HEK293 (cell line): ENCODE results near the gene PDE12.

Source experiments
- MYNN ChIP-seq: fragments of 450-650 bp; formaldehyde crosslinking; IDR thresholded peaks from 2 replicates; pipeline ENCODE4 v1.5.1; 2016; ENCODE audit warnings: missing biosample characterization, missing genetic modification characterization, borderline replicate concordance
- MZF1 ChIP-seq: fragments of 450-650 bp; formaldehyde crosslinking; IDR thresholded peaks from 2 replicates; pipeline ENCODE4 v1.5.1; 2017; ENCODE audit warnings: missing biosample characterization, missing genetic modification characterization, borderline replicate concordance
- PRDM1 ChIP-seq: fragments of 450-650 bp; formaldehyde crosslinking; IDR thresholded peaks from 2 replicates; pipeline ENCODE4; 2016; ENCODE audit warnings: missing biosample characterization, missing genetic modification characterization
- ZBTB1 ChIP-seq: fragments of 450-650 bp; formaldehyde crosslinking; IDR thresholded peaks from 2 replicates; pipeline ENCODE4 v1.5.1; 2016; ENCODE audit warnings: missing biosample characterization, missing genetic modification characterization
- ZBTB17 ChIP-seq: fragments of 450-650 bp; formaldehyde crosslinking; IDR thresholded peaks from 2 replicates; pipeline ENCODE4 v1.5.1; 2016; ENCODE audit warnings: missing biosample characterization, missing genetic modification characterization
- ZIC2 ChIP-seq: fragments of 450-650 bp; formaldehyde crosslinking; IDR thresholded peaks from 2 replicates; pipeline ENCODE4 v1.5.1; 2016; ENCODE audit warnings: missing biosample characterization, missing genetic modification characterization
- ZNF146 ChIP-seq: fragments of 450-650 bp; formaldehyde crosslinking; IDR thresholded peaks from 2 replicates; pipeline ENCODE4 v1.5.1; 2016; ENCODE audit warnings: missing biosample characterization, missing genetic modification characterization
- ZNF239 ChIP-seq: fragments of 450-650 bp; formaldehyde crosslinking; IDR thresholded peaks from 2 replicates; pipeline ENCODE4 v1.5.1; 2016; ENCODE audit warnings: missing biosample characterization, missing genetic modification characterization
- ZNF311 ChIP-seq: fragments of 450-650 bp; formaldehyde crosslinking; IDR thresholded peaks from 2 replicates; pipeline ENCODE4 v1.5.1; 2017; ENCODE audit warnings: missing biosample characterization, missing genetic modification characterization, borderline replicate concordance
- ZNF398 ChIP-seq: fragments of 450-650 bp; formaldehyde crosslinking; IDR thresholded peaks from 2 replicates; pipeline ENCODE4 v1.5.1; 2017; ENCODE audit warnings: missing biosample characterization, missing genetic modification characterization
- ZNF433 ChIP-seq: fragments of 450-650 bp; formaldehyde crosslinking; IDR thresholded peaks from 2 replicates; pipeline ENCODE4 v1.5.1; 2016; ENCODE audit warnings: missing biosample characterization, missing genetic modification characterization, low read depth
- ZNF561 ChIP-seq: fragments of 450-650 bp; IDR thresholded peaks from 2 replicates; pipeline ENCODE4 v1.5.1; 2018; ENCODE audit warnings: missing biosample characterization, missing genetic modification characterization, borderline replicate concordance
- ZNF664 ChIP-seq: fragments of 450-650 bp; formaldehyde crosslinking; IDR thresholded peaks from 2 replicates; pipeline ENCODE4 v1.5.1; 2016; ENCODE audit warnings: missing biosample characterization, missing genetic modification characterization
- ZNF776 ChIP-seq: fragments of 450-650 bp; formaldehyde crosslinking; IDR thresholded peaks from 2 replicates; pipeline ENCODE4 v1.5.0; 2017; ENCODE audit warnings: missing biosample characterization, missing genetic modification characterization, borderline replicate concordance
- ZNF777 ChIP-seq: fragments of 450-650 bp; formaldehyde crosslinking; IDR thresholded peaks from 2 replicates; pipeline ENCODE4 v1.5.1; 2017; ENCODE audit warnings: missing biosample characterization, missing genetic modification characterization, borderline replicate concordance
- ZSCAN23 ChIP-seq: fragments of 450-650 bp; formaldehyde crosslinking; IDR thresholded peaks from 2 replicates; pipeline ENCODE4 v1.5.1; 2016; ENCODE audit warnings: missing biosample characterization, missing genetic modification characterization
- TF ChIP-seq, protein P1 (sequence below): fragments of 450-650 bp; formaldehyde crosslinking; IDR thresholded peaks from 2 replicates; pipeline ENCODE4 v1.5.1; 2016; ENCODE audit warnings: missing biosample characterization, missing genetic modification characterization
- TF ChIP-seq, protein P2 (sequence below): fragments of 450-650 bp; formaldehyde crosslinking; IDR thresholded peaks from 2 replicates; pipeline ENCODE4 v1.5.1; 2017; ENCODE audit warnings: missing biosample characterization, missing genetic modification characterization
- TF ChIP-seq, protein P3 (sequence below): sonication (generic); formaldehyde crosslinking; IDR thresholded peaks from 2 replicates; pipeline ENCODE4 v1.8.1; 2022; ENCODE audit warnings: mild to moderate bottlenecking, moderate library complexity, missing genetic modification reagents
- TF ChIP-seq, protein P4 (sequence below): fragments of 450-650 bp; formaldehyde crosslinking; IDR thresholded peaks from 2 replicates; pipeline ENCODE4 v1.5.1; 2016; ENCODE audit warnings: missing biosample characterization, missing genetic modification characterization

The PDE12 gene

DNA sequence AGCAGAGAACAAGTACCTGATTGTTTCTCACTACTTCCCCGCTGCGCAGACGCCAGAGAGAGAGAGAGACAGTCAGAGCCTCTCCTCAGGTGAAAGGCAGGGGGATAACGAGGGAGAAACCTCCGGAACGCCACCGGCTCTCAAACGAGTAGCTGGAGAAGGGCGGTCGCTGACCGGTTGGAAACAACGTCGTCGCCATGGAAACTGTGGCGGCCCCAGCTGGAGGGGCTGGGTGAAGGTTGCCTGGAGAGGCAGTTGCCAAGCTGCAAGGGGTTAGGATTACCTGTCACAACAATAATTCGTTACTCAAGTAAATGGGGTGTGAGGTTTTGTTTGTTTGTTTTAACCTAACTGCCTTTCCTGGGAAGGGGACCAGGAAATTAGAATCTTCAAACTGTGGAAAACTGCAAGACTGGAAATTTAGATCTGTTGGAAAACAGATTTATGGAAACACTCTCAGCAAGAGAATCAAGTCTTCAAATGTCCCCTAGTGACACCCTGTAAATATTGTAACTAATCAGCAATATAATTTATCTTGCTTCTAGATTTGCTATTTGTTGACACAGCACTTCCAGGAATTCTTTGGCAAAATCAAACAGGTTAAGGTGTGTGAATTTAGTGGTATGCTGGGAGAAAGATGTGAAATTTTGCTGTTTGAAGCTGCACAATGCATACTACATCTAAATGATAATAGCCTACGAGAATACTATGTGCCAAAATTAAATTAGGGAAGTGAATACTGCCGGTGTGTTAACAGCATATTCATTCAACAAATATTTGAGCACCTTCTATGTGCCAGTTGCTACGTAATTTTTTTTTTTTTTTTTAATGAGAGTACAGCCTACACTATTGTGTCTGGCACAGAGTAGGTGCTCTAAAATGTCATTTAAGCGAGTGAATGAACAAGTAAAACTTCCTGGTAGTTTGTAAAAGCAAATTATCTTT is 11.6 kb upstream of the PDE12 start, which contains the start of gene DNAH12 (continued):
- TF ChIP-seq, protein P1, sequence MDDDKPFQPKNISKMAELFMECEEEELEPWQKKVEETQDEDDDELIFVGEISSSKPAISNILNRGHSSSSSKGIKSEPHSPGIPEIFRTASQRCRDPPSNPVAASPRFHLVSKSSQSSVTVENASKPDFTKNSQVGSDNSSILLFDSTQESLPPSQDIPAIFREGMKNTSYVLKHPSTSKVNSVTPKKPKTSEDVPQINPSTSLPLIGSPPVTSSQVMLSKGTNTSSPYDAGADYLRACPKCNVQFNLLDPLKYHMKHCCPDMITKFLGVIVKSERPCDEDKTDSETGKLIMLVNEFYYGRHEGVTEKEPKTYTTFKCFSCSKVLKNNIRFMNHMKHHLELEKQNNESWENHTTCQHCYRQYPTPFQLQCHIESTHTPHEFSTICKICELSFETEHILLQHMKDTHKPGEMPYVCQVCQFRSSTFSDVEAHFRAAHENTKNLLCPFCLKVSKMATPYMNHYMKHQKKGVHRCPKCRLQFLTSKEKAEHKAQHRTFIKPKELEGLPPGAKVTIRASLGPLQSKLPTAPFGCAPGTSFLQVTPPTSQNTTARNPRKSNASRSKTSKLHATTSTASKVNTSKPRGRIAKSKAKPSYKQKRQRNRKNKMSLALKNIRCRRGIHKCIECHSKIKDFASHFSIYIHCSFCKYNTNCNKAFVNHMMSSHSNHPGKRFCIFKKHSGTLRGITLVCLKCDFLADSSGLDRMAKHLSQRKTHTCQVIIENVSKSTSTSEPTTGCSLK = no peak
- TF ChIP-seq, protein P2, sequence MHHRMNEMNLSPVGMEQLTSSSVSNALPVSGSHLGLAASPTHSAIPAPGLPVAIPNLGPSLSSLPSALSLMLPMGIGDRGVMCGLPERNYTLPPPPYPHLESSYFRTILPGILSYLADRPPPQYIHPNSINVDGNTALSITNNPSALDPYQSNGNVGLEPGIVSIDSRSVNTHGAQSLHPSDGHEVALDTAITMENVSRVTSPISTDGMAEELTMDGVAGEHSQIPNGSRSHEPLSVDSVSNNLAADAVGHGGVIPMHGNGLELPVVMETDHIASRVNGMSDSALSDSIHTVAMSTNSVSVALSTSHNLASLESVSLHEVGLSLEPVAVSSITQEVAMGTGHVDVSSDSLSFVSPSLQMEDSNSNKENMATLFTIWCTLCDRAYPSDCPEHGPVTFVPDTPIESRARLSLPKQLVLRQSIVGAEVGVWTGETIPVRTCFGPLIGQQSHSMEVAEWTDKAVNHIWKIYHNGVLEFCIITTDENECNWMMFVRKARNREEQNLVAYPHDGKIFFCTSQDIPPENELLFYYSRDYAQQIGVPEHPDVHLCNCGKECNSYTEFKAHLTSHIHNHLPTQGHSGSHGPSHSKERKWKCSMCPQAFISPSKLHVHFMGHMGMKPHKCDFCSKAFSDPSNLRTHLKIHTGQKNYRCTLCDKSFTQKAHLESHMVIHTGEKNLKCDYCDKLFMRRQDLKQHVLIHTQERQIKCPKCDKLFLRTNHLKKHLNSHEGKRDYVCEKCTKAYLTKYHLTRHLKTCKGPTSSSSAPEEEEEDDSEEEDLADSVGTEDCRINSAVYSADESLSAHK (tag by site-specific recombination) = no peak; the same call in 1 of the 2 replicates
- TF ChIP-seq ZNF146 (tag by site-specific recombination) (no peak), ZNF433 (tag by site-specific recombination) (no peak), ZSCAN23 (no peak), ZNF777 (no peak), MYNN (tag by site-specific recombination) (0 out of 2 replicates have a peak, but pooled peaks have one; percentile 13), PRDM1 (peak; percentile 61; the same call in 1 of the 2 replicates), ZIC2 (peak; percentile 35; the same call in 1 of the 2 replicates), ZNF561 (tag by site-specific recombination) (no peak), MZF1 (0 out of 2 replicates have a peak, but pooled peaks have one; percentile 31), ZBTB1 (tag by site-specific recombination) (no peak), ZNF664 (0 out of 2 replicates have a peak, but pooled peaks have one; percentile 19), ZNF239 (tag by site-specific recombination) (no peak), ZNF776 (tag by site-specific recombination) (no peak), ZBTB17 (tag by site-specific recombination) (0 out of 2 replicates have a peak, but pooled peaks have one; percentile 17), ZNF398 (tag by site-specific recombination) (no peak), ZNF311 (tag by site-specific recombination) (no peak)
- TF ChIP-seq, protein P3, sequence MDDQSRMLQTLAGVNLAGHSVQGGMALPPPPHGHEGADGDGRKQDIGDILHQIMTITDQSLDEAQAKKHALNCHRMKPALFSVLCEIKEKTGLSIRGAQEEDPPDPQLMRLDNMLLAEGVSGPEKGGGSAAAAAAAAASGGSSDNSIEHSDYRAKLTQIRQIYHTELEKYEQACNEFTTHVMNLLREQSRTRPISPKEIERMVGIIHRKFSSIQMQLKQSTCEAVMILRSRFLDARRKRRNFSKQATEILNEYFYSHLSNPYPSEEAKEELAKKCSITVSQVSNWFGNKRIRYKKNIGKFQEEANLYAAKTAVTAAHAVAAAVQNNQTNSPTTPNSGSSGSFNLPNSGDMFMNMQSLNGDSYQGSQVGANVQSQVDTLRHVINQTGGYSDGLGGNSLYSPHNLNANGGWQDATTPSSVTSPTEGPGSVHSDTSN (CRISPR knock-in tag) = no peak
- TF ChIP-seq, protein P4, sequence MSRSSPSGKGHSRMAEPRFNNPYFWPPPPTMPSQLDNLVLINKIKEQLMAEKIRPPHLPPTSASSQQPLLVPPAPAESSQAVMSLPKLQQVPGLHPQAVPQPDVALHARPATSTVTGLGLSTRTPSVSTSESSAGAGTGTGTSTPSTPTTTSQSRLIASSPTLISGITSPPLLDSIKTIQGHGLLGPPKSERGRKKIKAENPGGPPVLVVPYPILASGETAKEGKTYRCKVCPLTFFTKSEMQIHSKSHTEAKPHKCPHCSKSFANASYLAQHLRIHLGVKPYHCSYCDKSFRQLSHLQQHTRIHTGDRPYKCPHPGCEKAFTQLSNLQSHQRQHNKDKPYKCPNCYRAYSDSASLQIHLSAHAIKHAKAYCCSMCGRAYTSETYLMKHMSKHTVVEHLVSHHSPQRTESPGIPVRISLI (tag by site-specific recombination) = 0 out of 2 replicates have a peak, but pooled peaks have one; percentile 35
- TF ChIP-seq, all 188 proteins: peak for 15
